ENCODE measurements around the gene TOR3A.
"Not testable (repeated sequence)": the region's sequence is repeated elsewhere in the genome, so short reads cannot be mapped to it uniquely, and the experiment has no call there.

Gene TOR3A

GRCh38 chr1:179081687-179082332 lies at the start of gene TOR3A:
TOR3A (plus strand) TSS chr1:179082070; CDS start chr1:179082129, 59 bp downstream.
- Histone ChIP-seq H3K27me3 (ENCODE audit: control insufficient read depth, insufficient read depth, low read length) (no peaks in the 10 kb centered on the region), H3K36me3 (ENCODE audit: control insufficient read depth, insufficient read depth, low read length) (no peaks in the 10 kb centered on the region), H3K27ac (ENCODE audit: low read length) (no peak within 1 kb of the TSS), H3K9me3 (ENCODE audit: control insufficient read depth, insufficient read depth, low read length) (no peaks in the 10 kb centered on the region), H3K4me1 (ENCODE audit: control insufficient read depth, insufficient read depth, low read length) (peaks cover 3% of the 10 kb centered on the region; the same call in 1 of the 2 replicates), H3K4me3 (ENCODE audit: low read length) (peak within 1 kb of the TSS; percentile 72)
- DNase-seq (ENCODE audit: low read depth, low spot score) = no peak
- WGBS (ENCODE audit: insufficient coverage, insufficient read length) = no CpG with 5 or more reads among the region's 51 CpGs

- WGBS (ENCODE audit: insufficient coverage, insufficient read length) = no CpG with 5 or more reads among the region's 1 CpG
- H3K4me1 ChIP-seq (ENCODE audit: control insufficient read depth, insufficient read depth, low read length) = 0 out of 2 replicates have a peak, but pooled peaks cover 3% of the 10 kb centered on the region
- DNase-seq (ENCODE audit: low read depth, low spot score) = no peak
- no peaks in the 10 kb centered on the region for H3K9me3 ChIP-seq (ENCODE audit: control insufficient read depth, insufficient read depth, low read length)
- H3K36me3 ChIP-seq (ENCODE audit: control insufficient read depth, insufficient read depth, low read length) = no peaks in the 10 kb centered on the region
- no peak overlapping the region for H3K4me3 ChIP-seq (ENCODE audit: low read length)
- H3K27me3 ChIP-seq (ENCODE audit: control insufficient read depth, insufficient read depth, low read length) = no peaks in the 10 kb centered on the region
- H3K27ac ChIP-seq (ENCODE audit: low read length) = no peak overlapping the region
Measured at GRCh38 chr1:179034720-179035119, 47.1 kb upstream of the TOR3A start.

GRCh38 chr1:179036844-179037465 lies 44.9 kb upstream of the TOR3A start:
- Histone ChIP-seq H3K36me3 (ENCODE audit: control insufficient read depth, insufficient read depth, low read length) (no peaks in the 10 kb centered on the region), H3K9me3 (ENCODE audit: control insufficient read depth, insufficient read depth, low read length) (no peaks in the 10 kb centered on the region), H3K27me3 (ENCODE audit: control insufficient read depth, insufficient read depth, low read length) (no peaks in the 10 kb centered on the region), H3K4me1 (ENCODE audit: control insufficient read depth, insufficient read depth, low read length) (0 out of 2 replicates have a peak, but pooled peaks cover 3% of the 10 kb centered on the region), H3K27ac (ENCODE audit: low read length) (no peak overlapping the region), H3K4me3 (ENCODE audit: low read length) (no peak overlapping the region)
- no CpG with 5 or more reads among the region's 2 CpGs for WGBS (ENCODE audit: insufficient coverage, insufficient read length)
- no peak for DNase-seq (ENCODE audit: low read depth, low spot score)

- Histone ChIP-seq H3K27me3 (ENCODE audit: control insufficient read depth, insufficient read depth, low read length) (no peaks in the 10 kb centered on the region), H3K4me3 (ENCODE audit: low read length) (no peak overlapping the region), H3K9me3 (ENCODE audit: control insufficient read depth, insufficient read depth, low read length) (no peaks in the 10 kb centered on the region), H3K36me3 (ENCODE audit: control insufficient read depth, insufficient read depth, low read length) (no peaks in the 10 kb centered on the region), H3K27ac (ENCODE audit: low read length) (no peak overlapping the region), H3K4me1 (ENCODE audit: control insufficient read depth, insufficient read depth, low read length) (peaks cover 3% of the 10 kb centered on the region; the same call in 1 of the 2 replicates)
- WGBS (ENCODE audit: insufficient coverage, insufficient read length) = no CpG with 5 or more reads among the region's 1 CpG
- no peak for DNase-seq (ENCODE audit: low read depth, low spot score)
Measured at GRCh38 chr1:179038528-179039281, 43.2 kb upstream of the TOR3A start.

DNA sequence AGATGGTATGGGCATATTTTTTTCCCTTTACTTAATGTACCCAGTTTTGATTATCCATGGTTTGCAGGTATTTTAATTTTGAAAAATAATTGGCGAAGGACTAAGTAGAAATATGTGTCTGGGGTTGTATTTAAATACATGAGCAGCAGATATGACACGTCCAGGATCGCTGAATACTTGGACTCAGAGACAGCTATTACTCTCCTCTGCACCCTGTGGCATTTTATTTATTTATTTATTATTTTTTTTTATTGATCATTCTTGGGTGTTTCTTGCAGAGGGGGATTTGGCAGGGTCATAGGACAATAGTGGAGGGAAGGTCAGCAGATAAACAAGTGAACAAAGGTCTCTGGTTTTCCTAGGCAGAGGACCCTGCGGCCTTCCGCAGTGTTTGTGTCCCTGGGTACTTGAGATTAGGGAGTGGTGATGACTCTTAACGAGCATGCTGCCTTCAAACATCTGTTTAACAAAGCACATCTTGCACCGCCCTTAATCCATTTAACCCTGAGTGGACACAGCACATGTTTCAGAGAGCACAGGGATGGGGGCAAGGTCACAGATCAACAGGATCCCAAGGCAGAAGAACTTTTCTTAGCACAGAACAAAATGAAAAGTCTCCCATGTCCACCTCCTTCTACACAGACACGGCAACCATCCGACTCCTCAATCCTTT lies 42.2 kb upstream of the TOR3A start:
- no CpG with 5 or more reads among the region's 9 CpGs for WGBS (ENCODE audit: insufficient coverage, insufficient read length)
- H3K36me3 ChIP-seq (ENCODE audit: control insufficient read depth, insufficient read depth, low read length); DNase-seq (ENCODE audit: low read depth, low spot score); H3K9me3 ChIP-seq (ENCODE audit: control insufficient read depth, insufficient read depth, low read length); H3K4me1 ChIP-seq (ENCODE audit: control insufficient read depth, insufficient read depth, low read length); H3K27ac ChIP-seq (ENCODE audit: low read length); H3K4me3 ChIP-seq (ENCODE audit: low read length); H3K27me3 ChIP-seq (ENCODE audit: control insufficient read depth, insufficient read depth, low read length): not testable (repeated sequence)

GRCh38 chr1:179040175-179040551 lies 41.7 kb upstream of the TOR3A start:
- not testable (repeated sequence) for H3K4me1 ChIP-seq (ENCODE audit: control insufficient read depth, insufficient read depth, low read length); H3K36me3 ChIP-seq (ENCODE audit: control insufficient read depth, insufficient read depth, low read length); DNase-seq (ENCODE audit: low read depth, low spot score); H3K27me3 ChIP-seq (ENCODE audit: control insufficient read depth, insufficient read depth, low read length); H3K4me3 ChIP-seq (ENCODE audit: low read length); H3K9me3 ChIP-seq (ENCODE audit: control insufficient read depth, insufficient read depth, low read length); H3K27ac ChIP-seq (ENCODE audit: low read length)
- no CpG with 5 or more reads among the region's 27 CpGs for WGBS (ENCODE audit: insufficient coverage, insufficient read length)

GRCh38 chr1:179042087-179042486 lies 39.8 kb upstream of the TOR3A start:
- no CpG with 5 or more reads among the region's 8 CpGs for WGBS (ENCODE audit: insufficient coverage, insufficient read length)
- no peak overlapping the region for H3K27ac ChIP-seq (ENCODE audit: low read length)
- no peaks in the 10 kb centered on the region for H3K36me3 ChIP-seq (ENCODE audit: control insufficient read depth, insufficient read depth, low read length)
- H3K9me3 ChIP-seq (ENCODE audit: control insufficient read depth, insufficient read depth, low read length) = no peaks in the 10 kb centered on the region
- H3K4me1 ChIP-seq (ENCODE audit: control insufficient read depth, insufficient read depth, low read length) = no peaks in the 10 kb centered on the region; the same call in 1 of the 2 replicates
- H3K27me3 ChIP-seq (ENCODE audit: control insufficient read depth, insufficient read depth, low read length) = no peaks in the 10 kb centered on the region
- no peak overlapping the region for H3K4me3 ChIP-seq (ENCODE audit: low read length)
- no peak for DNase-seq (ENCODE audit: low read depth, low spot score)

GRCh38 chr1:179042700-179043099 lies 39.2 kb upstream of the TOR3A start:
- WGBS (ENCODE audit: insufficient coverage, insufficient read length) = no CpG with 5 or more reads among the region's 5 CpGs
- Histone ChIP-seq H3K36me3 (ENCODE audit: control insufficient read depth, insufficient read depth, low read length) (no peaks in the 10 kb centered on the region), H3K27me3 (ENCODE audit: control insufficient read depth, insufficient read depth, low read length) (no peaks in the 10 kb centered on the region), H3K9me3 (ENCODE audit: control insufficient read depth, insufficient read depth, low read length) (no peaks in the 10 kb centered on the region), H3K27ac (ENCODE audit: low read length) (no peak overlapping the region), H3K4me1 (ENCODE audit: control insufficient read depth, insufficient read depth, low read length) (no peaks in the 10 kb centered on the region; the same call in 1 of the 2 replicates), H3K4me3 (ENCODE audit: low read length) (no peak overlapping the region)
- DNase-seq (ENCODE audit: low read depth, low spot score) = no peak

- Histone ChIP-seq H3K36me3 (ENCODE audit: control insufficient read depth, insufficient read depth, low read length) (no peaks in the 10 kb centered on the region), H3K4me3 (ENCODE audit: low read length) (no peak overlapping the region), H3K9me3 (ENCODE audit: control insufficient read depth, insufficient read depth, low read length) (no peaks in the 10 kb centered on the region), H3K27ac (ENCODE audit: low read length) (no peak overlapping the region), H3K27me3 (ENCODE audit: control insufficient read depth, insufficient read depth, low read length) (no peaks in the 10 kb centered on the region), H3K4me1 (ENCODE audit: control insufficient read depth, insufficient read depth, low read length) (no peaks in the 10 kb centered on the region; the same call in 1 of the 2 replicates)
- WGBS (ENCODE audit: insufficient coverage, insufficient read length) = no CpG with 5 or more reads among the region's 4 CpGs
- DNase-seq (ENCODE audit: low read depth, low spot score) = no peak
Measured at GRCh38 chr1:179043266-179043665, 38.6 kb upstream of the TOR3A start.

- H3K9me3 ChIP-seq (ENCODE audit: control insufficient read depth, insufficient read depth, low read length) = no peaks in the 10 kb centered on the region
- H3K4me1 ChIP-seq (ENCODE audit: control insufficient read depth, insufficient read depth, low read length) = no peaks in the 10 kb centered on the region; the same call in 1 of the 2 replicates
- H3K27me3 ChIP-seq (ENCODE audit: control insufficient read depth, insufficient read depth, low read length) = no peaks in the 10 kb centered on the region
- DNase-seq (ENCODE audit: low read depth, low spot score) = no peak
- no peak overlapping the region for H3K27ac ChIP-seq (ENCODE audit: low read length)
- H3K36me3 ChIP-seq (ENCODE audit: control insufficient read depth, insufficient read depth, low read length) = no peaks in the 10 kb centered on the region
- no CpG with 5 or more reads among the region's 5 CpGs for WGBS (ENCODE audit: insufficient coverage, insufficient read length)
- no peak overlapping the region for H3K4me3 ChIP-seq (ENCODE audit: low read length)
Measured at GRCh38 chr1:179043907-179044306, 38.0 kb upstream of the TOR3A start.
